ENCODE results near the gene TMEM53.

Gene TMEM53

GRCh38 chr1:44685881-44686280, 11.6 kb upstream of the TMEM53 start:
- Histone ChIP-seq H2AFZ (ENCODE audit: low read depth) (no peak overlapping the region), H3K4me3 (IDR thresholded peaks at IDR 0.05; ENCODE audit: insufficient read depth, low read depth, low read length) (no peak overlapping the region)
- TF ChIP-seq CTCF (conservative IDR thresholded peaks at IDR 0.05; ENCODE audit: low read depth, low read length) = no peak

DNA sequence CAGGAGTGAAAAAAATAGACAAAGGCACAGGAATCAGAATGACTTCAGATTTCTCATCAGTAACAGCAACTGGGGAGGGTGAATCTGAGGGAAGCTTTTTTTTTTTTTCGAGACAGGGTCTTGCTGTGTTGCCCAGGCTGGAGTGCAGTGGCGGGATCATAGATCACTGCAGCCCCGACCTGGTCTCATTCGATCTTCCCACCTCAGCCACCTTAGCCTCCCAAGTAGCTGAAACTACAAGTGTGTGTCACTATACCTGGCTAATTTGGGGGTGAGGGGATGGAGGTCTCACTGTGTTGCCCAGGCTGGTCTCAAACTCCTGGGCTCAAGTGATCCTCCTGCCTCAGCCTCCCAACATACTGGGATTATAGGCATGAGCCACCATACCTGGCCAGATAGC, 10.9 kb upstream of the TMEM53 start:
- H2AFZ ChIP-seq (ENCODE audit: low read depth) = no peak overlapping the region
- no peak overlapping the region for H3K4me3 ChIP-seq (IDR thresholded peaks at IDR 0.05; ENCODE audit: insufficient read depth, low read depth, low read length)
- no peak for TF ChIP-seq CTCF (conservative IDR thresholded peaks at IDR 0.05; ENCODE audit: low read depth, low read length)
- H3K27me3 ChIP-seq (ENCODE audit: insufficient read depth, low read depth) = no peaks in the 10 kb centered on the region
- H3K36me3 ChIP-seq (ENCODE audit: insufficient read depth) = no peaks in the 10 kb centered on the region
- H3K9ac ChIP-seq = no peak overlapping the region
- no peak overlapping the region for H3K27ac ChIP-seq
- no peaks in the 10 kb centered on the region for H3K4me1 ChIP-seq (ENCODE audit: low read depth, poor library complexity, severe bottlenecking)
- H4K20me1 ChIP-seq (ENCODE audit: insufficient read depth) = no peaks in the 10 kb centered on the region
- H3K79me2 ChIP-seq (ENCODE audit: insufficient read depth, low read depth) = no peaks in the 10 kb centered on the region
- no peak overlapping the region for H3K4me2 ChIP-seq

More at GRCh38 chr1:44685881-44686280, 11.6 kb upstream of the TMEM53 start:
- Histone ChIP-seq H3K4me1 (ENCODE audit: low read depth, poor library complexity, severe bottlenecking) (no peaks in the 10 kb centered on the region), H3K79me2 (ENCODE audit: insufficient read depth, low read depth) (no peaks in the 10 kb centered on the region), H4K20me1 (ENCODE audit: insufficient read depth) (no peaks in the 10 kb centered on the region), H3K27ac (no peak overlapping the region), H3K36me3 (ENCODE audit: insufficient read depth) (no peaks in the 10 kb centered on the region), H3K4me2 (no peak overlapping the region), H3K27me3 (ENCODE audit: insufficient read depth, low read depth) (no peaks in the 10 kb centered on the region), H3K9ac (no peak overlapping the region)

DNA sequence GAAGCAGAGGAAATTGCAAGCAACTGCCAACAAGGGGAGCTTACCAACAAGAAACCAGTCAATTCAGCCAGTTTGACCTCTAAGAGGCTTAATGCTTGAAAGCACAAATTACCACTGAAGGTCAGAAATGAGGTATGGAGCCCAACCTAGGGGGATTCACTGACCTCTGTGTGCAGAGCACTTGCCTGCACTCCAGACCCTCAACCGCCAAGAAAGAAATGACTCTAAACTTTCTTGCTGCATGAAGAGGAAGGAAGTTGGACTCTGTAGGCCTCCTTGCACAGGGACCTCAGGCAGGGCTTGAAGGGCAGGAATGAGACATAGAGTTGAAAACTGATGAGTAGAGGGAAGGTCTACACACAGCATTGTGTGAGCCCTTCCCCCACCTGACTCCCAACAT, 10.2 kb upstream of the TMEM53 start:
- no peak for TF ChIP-seq CTCF (conservative IDR thresholded peaks at IDR 0.05; ENCODE audit: low read depth, low read length)
- no peaks in the 10 kb centered on the region for H4K20me1 ChIP-seq (ENCODE audit: insufficient read depth)
- H3K4me1 ChIP-seq (ENCODE audit: low read depth, poor library complexity, severe bottlenecking) = no peaks in the 10 kb centered on the region
- H2AFZ ChIP-seq (ENCODE audit: low read depth) = no peak overlapping the region
- H3K9ac ChIP-seq = no peak overlapping the region
- no peaks in the 10 kb centered on the region for H3K27me3 ChIP-seq (ENCODE audit: insufficient read depth, low read depth)
- H3K79me2 ChIP-seq (ENCODE audit: insufficient read depth, low read depth) = no peaks in the 10 kb centered on the region
- H3K4me2 ChIP-seq = no peak overlapping the region
- H3K4me3 ChIP-seq (IDR thresholded peaks at IDR 0.05; ENCODE audit: insufficient read depth, low read depth, low read length) = no peak overlapping the region
- H3K36me3 ChIP-seq (ENCODE audit: insufficient read depth) = no peaks in the 10 kb centered on the region
- H3K27ac ChIP-seq = no peak overlapping the region

- TF ChIP-seq CTCF (conservative IDR thresholded peaks at IDR 0.05; ENCODE audit: low read depth, low read length) = no peak
- Histone ChIP-seq H4K20me1 (ENCODE audit: insufficient read depth) (no peaks in the 10 kb centered on the region), H3K27me3 (ENCODE audit: insufficient read depth, low read depth) (no peaks in the 10 kb centered on the region), H2AFZ (ENCODE audit: low read depth) (no peak overlapping the region), H3K36me3 (ENCODE audit: insufficient read depth) (no peaks in the 10 kb centered on the region), H3K9ac (no peak overlapping the region), H3K27ac (no peak overlapping the region), H3K4me1 (ENCODE audit: low read depth, poor library complexity, severe bottlenecking) (no peaks in the 10 kb centered on the region), H3K4me2 (no peak overlapping the region), H3K4me3 (IDR thresholded peaks at IDR 0.05; ENCODE audit: insufficient read depth, low read depth, low read length) (no peak overlapping the region), H3K79me2 (ENCODE audit: insufficient read depth, low read depth) (no peaks in the 10 kb centered on the region)
Measured at GRCh38 chr1:44682883-44683265, 8.6 kb upstream of the TMEM53 start.

Data from KMS-11 (cell line).